Upper lobe of right lung (tissue), 1 donor: Measurements from ENCODE around the gene GRID1. TPM values are rescaled to one million over a fixed set of nuclear protein-coding genes. Genes with fewer than 3 reads are reported as not detected.

Experiments
- ATAC-seq: fragments of 200-7000 bp; cut with Tn5 transposase; one replicate; pipeline ENCODE4 v1.9.1; 2020; ENCODE audit warnings: mild to moderate bottlenecking, moderate library complexity
- DNase-seq: peaks from one replicate; pipeline ENCODE4 v3.0.0-alpha.2; 2020
- H3K27ac ChIP-seq: fragments of 200-600 bp; one replicate; pipeline ENCODE4 v1.8.0; 2022
- H3K27me3 ChIP-seq: fragments of 200-600 bp; one replicate; pipeline ENCODE4 v1.8.0; 2022; ENCODE audit warnings: mild to moderate bottlenecking
- H3K36me3 ChIP-seq: fragments of 200-600 bp; one replicate; pipeline ENCODE4 v1.8.0; 2022
- H3K4me1 ChIP-seq: fragments of 200-600 bp; one replicate; pipeline ENCODE4 v1.8.0; 2022
- H3K4me3 ChIP-seq: fragments of 200-600 bp; one replicate; pipeline ENCODE4 v1.8.0; 2022; ENCODE audit warnings: mild to moderate bottlenecking
- H3K9me3 ChIP-seq: fragments of 200-600 bp; one replicate; pipeline ENCODE4 v1.8.0; 2022
- CTCF ChIP-seq: fragments of 200-600 bp; IDR thresholded peaks from one replicate; pipeline ENCODE4 v1.8.0; 2022; ENCODE audit warnings: antibody characterized with exemption
- intact Hi-C: fragments of 100-400 bp; cut with DNase I; formaldehyde crosslinking; loops from one replicate; pipeline ENCODE4 v1.11.0; 2022
- total RNA-seq: library from RNA; stranded (reverse); fragmentation: NEBNext Ultra II Directional; extraction: Animal tissue kit (Norgen Biotek cat#: 25700); gene quantifications from one replicate; pipeline ENCODE4 v1.2.1, GENCODE V29; 2021
- donor health status: DM: no; HTN: yes; CAD: no; lungs with severe emphysema.

Gene GRID1
- total RNA-seq, 1 donor from 2014 or later = 3.0 TPM

- Histone ChIP-seq H3K4me3 (no peak overlapping the region), H3K27ac (no peak overlapping the region), H3K4me1 (no peaks in the 10 kb centered on the region), H3K36me3 (no peaks in the 10 kb centered on the region), H3K27me3 (no peaks in the 10 kb centered on the region), H3K9me3 (no peaks in the 10 kb centered on the region)
- no peak for ATAC-seq
- intact Hi-C loops = no loop called here
- peak; percentile 44 for DNase-seq
- TF ChIP-seq CTCF = no peak
These were observed 171.0 kb downstream of the GRID1 start for GRCh38 chr10:86195521-86196157.

DNA sequence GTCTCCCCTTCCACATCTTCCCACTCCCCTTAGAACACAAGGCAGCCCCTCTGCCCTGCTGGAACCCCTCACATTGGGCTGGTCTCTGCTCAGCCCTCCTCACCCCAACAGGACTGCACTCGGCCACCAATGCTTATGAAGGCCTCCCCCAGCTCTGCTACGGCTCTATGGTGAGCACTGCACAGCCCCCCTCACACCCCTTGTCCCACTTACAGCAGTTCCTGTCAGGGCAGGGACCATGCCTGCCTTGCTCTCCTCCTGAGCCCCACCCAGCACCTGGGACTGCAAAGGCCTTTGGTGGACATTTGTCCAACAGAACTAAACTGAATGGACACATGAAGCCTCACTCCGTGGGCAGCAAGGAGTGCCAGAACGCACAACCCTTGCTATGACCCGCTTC is 171.9 kb downstream of the GRID1 start:
- TF ChIP-seq CTCF = no peak
- peak; percentile 28 for DNase-seq
- H3K27me3 ChIP-seq = no peaks in the 10 kb centered on the region

GRCh38 chr10:86193841-86194240 is 172.8 kb downstream of the GRID1 start:
- Histone ChIP-seq H3K27ac (no peak overlapping the region), H3K9me3 (no peaks in the 10 kb centered on the region), H3K4me3 (no peak overlapping the region), H3K27me3 (no peaks in the 10 kb centered on the region), H3K36me3 (no peaks in the 10 kb centered on the region), H3K4me1 (no peaks in the 10 kb centered on the region)
- intact Hi-C loops = no loop called here
- no peak for TF ChIP-seq CTCF
- DNase-seq = no peak
- no peak for ATAC-seq

More for the DNA sequence above, 171.9 kb downstream of the GRID1 start:
- no peak for ATAC-seq
- H3K9me3 ChIP-seq = no peaks in the 10 kb centered on the region
- H3K4me3 ChIP-seq = no peak overlapping the region
- no peaks in the 10 kb centered on the region for H3K36me3 ChIP-seq
- no peaks in the 10 kb centered on the region for H3K4me1 ChIP-seq
- intact Hi-C loops = no loop called here
- no peak overlapping the region for H3K27ac ChIP-seq

DNA sequence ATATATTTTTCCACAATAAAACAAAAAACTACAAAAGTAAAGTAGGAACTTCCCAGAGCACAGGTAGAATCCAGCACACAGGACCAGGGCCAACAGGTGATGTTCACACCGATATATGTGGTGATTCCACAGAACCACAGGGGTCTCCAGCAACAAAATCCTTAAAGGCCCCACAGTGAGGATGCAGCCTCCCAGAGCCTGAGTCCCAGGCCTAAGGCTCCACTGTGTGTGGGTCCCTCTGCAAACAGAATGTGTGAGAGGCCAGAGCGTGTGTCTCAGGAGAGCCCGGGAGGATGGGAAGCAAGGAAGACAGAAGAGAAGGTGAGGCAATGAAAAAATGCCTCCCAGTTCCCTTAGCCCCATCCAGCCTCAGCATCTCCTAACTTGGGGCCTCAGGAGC is 173.9 kb downstream of the GRID1 start:
- Histone ChIP-seq H3K4me3 (no peak overlapping the region), H3K27ac (no peak overlapping the region), H3K27me3 (no peaks in the 10 kb centered on the region), H3K9me3 (no peaks in the 10 kb centered on the region), H3K4me1 (no peaks in the 10 kb centered on the region), H3K36me3 (no peaks in the 10 kb centered on the region)
- ATAC-seq (no peak), DNase-seq (peak; percentile 26)
- TF ChIP-seq CTCF = no peak
- intact Hi-C loops = no loop called here

GRCh38 chr10:86192147-86192546 is 174.4 kb downstream of the GRID1 start:
- Histone ChIP-seq H3K4me3 (no peak overlapping the region), H3K27me3 (no peaks in the 10 kb centered on the region), H3K27ac (no peak overlapping the region), H3K4me1 (no peaks in the 10 kb centered on the region), H3K9me3 (no peaks in the 10 kb centered on the region), H3K36me3 (no peaks in the 10 kb centered on the region)
- DNase-seq (no peak), ATAC-seq (no peak)
- intact Hi-C loops = no loop called here
- TF ChIP-seq CTCF = no peak

DNA sequence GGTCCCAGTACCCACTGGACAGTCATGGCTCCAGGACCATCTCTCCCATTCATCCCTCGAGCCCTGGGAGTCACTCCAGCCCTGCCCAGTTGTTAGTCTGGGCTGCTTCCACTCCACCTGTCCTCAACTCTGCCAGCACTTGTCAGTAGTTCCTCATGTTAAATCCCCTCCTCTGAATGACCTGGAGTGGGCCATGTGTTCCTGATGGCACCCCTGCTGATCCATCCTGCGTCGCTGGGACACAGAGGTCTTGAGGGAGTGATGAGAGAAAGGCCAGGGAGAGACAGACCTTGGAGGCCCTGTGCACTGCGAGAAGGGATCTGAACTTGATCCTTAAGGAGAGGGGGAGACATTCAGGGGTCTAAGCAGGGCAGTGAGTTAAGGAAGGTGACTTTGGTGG is 174.9 kb downstream of the GRID1 start:
- Histone ChIP-seq H3K27ac (no peak overlapping the region), H3K4me3 (no peak overlapping the region), H3K9me3 (no peaks in the 10 kb centered on the region), H3K36me3 (no peaks in the 10 kb centered on the region), H3K4me1 (no peaks in the 10 kb centered on the region), H3K27me3 (no peaks in the 10 kb centered on the region)
- peak; percentile 35 for DNase-seq
- intact Hi-C loops = no loop called here
- ATAC-seq = no peak
- no peak for TF ChIP-seq CTCF
